Measurements from ENCODE around the gene FAM236A. TPM values are rescaled to one million over a fixed set of nuclear protein-coding genes. Genes with fewer than 3 reads are reported as not detected.

Gene FAM236A
- total RNA-seq, result not detected

DNA sequence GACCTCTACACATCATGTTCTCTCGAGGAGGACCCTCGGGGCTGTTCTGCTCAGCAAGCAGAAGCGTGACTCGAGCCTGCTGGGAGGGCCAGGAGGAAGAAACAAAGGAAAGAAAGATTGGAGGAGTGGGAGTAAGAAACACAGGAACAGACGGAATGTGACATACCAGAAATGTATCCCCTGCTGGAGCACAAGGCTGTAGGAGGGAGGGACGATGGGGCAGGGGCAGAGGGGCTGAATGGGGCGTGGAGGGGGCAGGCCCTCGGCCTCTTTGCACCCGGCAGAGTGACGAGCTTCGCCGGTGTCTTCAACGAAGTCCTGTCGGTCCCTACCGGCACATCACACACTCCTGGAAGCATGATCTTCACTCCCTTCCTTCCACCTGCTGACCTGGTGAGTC lies at the start of gene FAM236A:
Gene FAM236A, plus strand, starts transcription at position 301 of the 400 bp plus-strand sequence. Its CDS starts 57 bp downstream, at position 358.

DNA sequence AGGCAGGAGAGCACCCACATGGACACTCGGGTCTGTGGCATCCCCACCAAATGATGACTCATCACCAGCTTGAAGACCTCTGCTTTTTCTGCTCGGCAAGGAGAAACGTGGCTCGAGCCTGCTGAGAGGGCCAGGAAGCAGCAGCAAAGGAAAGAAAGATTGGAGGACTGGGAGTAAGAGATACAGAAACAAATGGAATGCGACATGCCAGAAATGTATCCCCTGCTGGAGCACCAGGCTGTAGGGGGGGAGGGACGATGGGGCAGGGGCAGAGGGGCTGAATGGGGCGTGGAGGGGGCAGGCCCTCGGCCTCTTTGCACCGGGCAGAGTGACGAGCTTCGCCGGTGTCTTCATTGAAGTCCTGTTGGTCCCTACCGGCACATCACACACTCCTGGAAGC lies 25.7 kb upstream of the FAM236A start, which contains the start of gene FAM236C:
Gene FAM236C, plus strand, starts transcription at position 301 of the 400 bp plus-strand sequence. CDS start 100 bp downstream, outside the sequence.

DNA sequence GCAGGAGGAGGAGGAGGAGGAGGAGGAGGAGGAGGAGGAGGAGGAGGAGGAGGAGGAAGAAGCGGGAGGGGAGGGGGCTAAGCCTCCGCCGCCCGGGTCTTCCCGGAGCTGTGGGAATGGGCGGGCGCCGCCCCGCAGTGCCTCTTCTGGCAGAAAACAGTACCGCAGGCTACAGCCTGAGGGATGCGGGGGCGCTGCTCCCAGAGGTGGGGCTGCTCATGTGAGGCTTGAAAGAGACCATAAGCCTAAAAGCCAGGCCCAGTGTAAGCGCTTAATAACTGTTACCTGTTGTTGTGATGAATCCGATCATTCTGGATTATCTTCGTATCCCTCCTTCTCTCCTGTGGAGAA lies 5.8 kb downstream of the FAM236A start, which contains the start of gene DMRTC1:
Gene DMRTC1, minus strand, starts transcription at position 19 of the 351 bp plus-strand sequence. CDS start 68,143 bp downstream, outside the sequence.

Other genes starting within 250 kb of the FAM236A start
- 4.7 TPM for gene PHKA1, start 223.9 kb upstream of the FAM236A start, total RNA-seq
- 0.94 TPM for gene DMRTC1B, start 161.3 kb upstream of the FAM236A start, total RNA-seq
- not detected for gene FAM236B, start 155.5 kb upstream of the FAM236A start, total RNA-seq
- not detected for gene FAM236D, start 130.0 kb upstream of the FAM236A start, total RNA-seq
- gene FAM236C, start 25.6 kb upstream of the FAM236A start, total RNA-seq, result not detected
- not detected for gene DMRTC1, start 5.6 kb downstream of the FAM236A start, total RNA-seq
- gene PABPC1L2B, start 64.7 kb downstream of the FAM236A start, total RNA-seq, result not detected
- 0.94 TPM for gene PABPC1L2A, start 141.3 kb downstream of the FAM236A start, total RNA-seq

Measured in parietal lobe (tissue), 1 donor.